Measurements from ENCODE around the gene MYO1B.

GRCh38 chr2:191221666-191222065 is 23.5 kb upstream of the MYO1B start:
- TF ChIP-seq TAF1 (IDR thresholded peaks at IDR 0.05; ENCODE audit: low read depth) (no peak), CTCF (IDR thresholded peaks at IDR 0.05; ENCODE audit: poor library complexity, severe bottlenecking) (no peak), EZH2 (IDR thresholded peaks at IDR 0.05; ENCODE audit: borderline replicate concordance, insufficient read depth, low read length, poor library complexity, severe bottlenecking) (no peak), RAD21 (conservative IDR thresholded peaks at IDR 0.05) (no peak), POLR2AphosphoS5 (IDR thresholded peaks at IDR 0.05) (no peak), EP300 (conservative IDR thresholded peaks at IDR 0.05; ENCODE audit: poor library complexity, severe bottlenecking) (no peak), SMC3 (conservative IDR thresholded peaks at IDR 0.05; ENCODE audit: poor library complexity) (no peak), MXI1 (conservative IDR thresholded peaks at IDR 0.05; ENCODE audit: poor library complexity, severe bottlenecking) (no peak)
- TF ChIP-seq, protein P1, sequence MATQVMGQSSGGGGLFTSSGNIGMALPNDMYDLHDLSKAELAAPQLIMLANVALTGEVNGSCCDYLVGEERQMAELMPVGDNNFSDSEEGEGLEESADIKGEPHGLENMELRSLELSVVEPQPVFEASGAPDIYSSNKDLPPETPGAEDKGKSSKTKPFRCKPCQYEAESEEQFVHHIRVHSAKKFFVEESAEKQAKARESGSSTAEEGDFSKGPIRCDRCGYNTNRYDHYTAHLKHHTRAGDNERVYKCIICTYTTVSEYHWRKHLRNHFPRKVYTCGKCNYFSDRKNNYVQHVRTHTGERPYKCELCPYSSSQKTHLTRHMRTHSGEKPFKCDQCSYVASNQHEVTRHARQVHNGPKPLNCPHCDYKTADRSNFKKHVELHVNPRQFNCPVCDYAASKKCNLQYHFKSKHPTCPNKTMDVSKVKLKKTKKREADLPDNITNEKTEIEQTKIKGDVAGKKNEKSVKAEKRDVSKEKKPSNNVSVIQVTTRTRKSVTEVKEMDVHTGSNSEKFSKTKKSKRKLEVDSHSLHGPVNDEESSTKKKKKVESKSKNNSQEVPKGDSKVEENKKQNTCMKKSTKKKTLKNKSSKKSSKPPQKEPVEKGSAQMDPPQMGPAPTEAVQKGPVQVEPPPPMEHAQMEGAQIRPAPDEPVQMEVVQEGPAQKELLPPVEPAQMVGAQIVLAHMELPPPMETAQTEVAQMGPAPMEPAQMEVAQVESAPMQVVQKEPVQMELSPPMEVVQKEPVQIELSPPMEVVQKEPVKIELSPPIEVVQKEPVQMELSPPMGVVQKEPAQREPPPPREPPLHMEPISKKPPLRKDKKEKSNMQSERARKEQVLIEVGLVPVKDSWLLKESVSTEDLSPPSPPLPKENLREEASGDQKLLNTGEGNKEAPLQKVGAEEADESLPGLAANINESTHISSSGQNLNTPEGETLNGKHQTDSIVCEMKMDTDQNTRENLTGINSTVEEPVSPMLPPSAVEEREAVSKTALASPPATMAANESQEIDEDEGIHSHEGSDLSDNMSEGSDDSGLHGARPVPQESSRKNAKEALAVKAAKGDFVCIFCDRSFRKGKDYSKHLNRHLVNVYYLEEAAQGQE (IDR thresholded peaks at IDR 0.05; ENCODE audit: borderline replicate concordance): no peak
